Mesendoderm (in vitro differentiated cells): Measurements from ENCODE around the gene GABRB3.

ENCODE experiments used
- DNase-seq: peaks from one replicate; pipeline ENCODE4 v3.0.0; 2013
- H2AK5ac ChIP-seq: 2 replicates; pipeline ENCODE4 v1.6.1; 2013; ENCODE audit warnings: low read length, inconsistent platforms
- H2BK120ac ChIP-seq: 2 replicates; pipeline ENCODE4 v1.6.1; 2013; ENCODE audit warnings: low read depth, mild to moderate bottlenecking, low read length, moderate library complexity, mixed read lengths
- H2BK15ac ChIP-seq: replicated peaks from 2 replicates; pipeline ENCODE4 v1.6.1; 2013; ENCODE audit warnings: low read depth, mild to moderate bottlenecking, moderate library complexity
- H2BK5ac ChIP-seq: 2 replicates; pipeline ENCODE4 v1.6.1; 2013; ENCODE audit warnings: low read length, inconsistent platforms
- H3K18ac ChIP-seq: 2 replicates; pipeline ENCODE4 v1.6.1; 2013; ENCODE audit warnings: mild to moderate bottlenecking, low read length, mixed read lengths
- H3K23ac ChIP-seq: one replicate; pipeline ENCODE4 v1.6.1; 2013; ENCODE audit warnings: low read length
- H3K27ac ChIP-seq: 2 replicates; pipeline ENCODE4 v1.5.1; 2013; ENCODE audit warnings: low read depth, mild to moderate bottlenecking, inconsistent platforms, low read length, moderate library complexity
- H3K27me3 ChIP-seq: 2 replicates; pipeline ENCODE4 v1.6.1; 2013; ENCODE audit warnings: low read length, control low read depth, mild to moderate bottlenecking, inconsistent platforms; ENCODE audit not compliant: insufficient read depth, poor library complexity
- H3K36me3 ChIP-seq: 2 replicates; pipeline ENCODE4 v1.6.1; 2013; ENCODE audit warnings: low read length, inconsistent platforms; ENCODE audit not compliant: control insufficient read depth, insufficient read depth
- H3K4ac ChIP-seq: one replicate; pipeline ENCODE4 v1.6.1; 2013; ENCODE audit warnings: low read depth, mild to moderate bottlenecking, low read length, moderate library complexity
- H3K4me1 ChIP-seq: 2 replicates; pipeline ENCODE4 v1.6.1; 2013; ENCODE audit warnings: low read depth, low read length, inconsistent platforms; ENCODE audit not compliant: control insufficient read depth
- H3K4me2 ChIP-seq: 2 replicates; pipeline ENCODE4 v1.6.1; 2013; ENCODE audit warnings: low read length
- H3K4me3 ChIP-seq: 2 replicates; pipeline ENCODE4 v1.5.1; 2013; ENCODE audit warnings: mild to moderate bottlenecking, low read length
- H3K56ac ChIP-seq: one replicate; pipeline ENCODE4 v1.6.1; 2013; ENCODE audit warnings: low read length
- H3K79me1 ChIP-seq: 2 replicates; pipeline ENCODE4 v1.6.1; 2013; ENCODE audit warnings: low read length, inconsistent platforms
- H3K79me2 ChIP-seq: 2 replicates; pipeline ENCODE4 v1.6.1; 2013; ENCODE audit warnings: mild to moderate bottlenecking, low read length; ENCODE audit not compliant: control insufficient read depth, insufficient read depth
- H3K9ac ChIP-seq: 2 replicates; pipeline ENCODE4 v1.6.1; 2013; ENCODE audit warnings: low read length, inconsistent platforms
- H4K5ac ChIP-seq: one replicate; pipeline ENCODE4 v1.6.1; 2013; ENCODE audit warnings: low read length
- H4K8ac ChIP-seq: one replicate; pipeline ENCODE4 v1.6.1; 2013; ENCODE audit warnings: low read depth, mild to moderate bottlenecking, control low read depth, low read length, moderate library complexity
- WGBS: extraction: QIAGEN DNeasy Blood & Tissue Kit; methylation state at CpG from one replicate; pipeline ENCODE4 v1.1.7; 2013; ENCODE audit warnings: low lambda C conversion rate, missing lambda C conversion rate; ENCODE audit not compliant: insufficient coverage; ENCODE audit errors: extremely low coverage; 5-methylcytosine and 5-hydroxymethylcytosine counted together

GABRB3 gene

DNA sequence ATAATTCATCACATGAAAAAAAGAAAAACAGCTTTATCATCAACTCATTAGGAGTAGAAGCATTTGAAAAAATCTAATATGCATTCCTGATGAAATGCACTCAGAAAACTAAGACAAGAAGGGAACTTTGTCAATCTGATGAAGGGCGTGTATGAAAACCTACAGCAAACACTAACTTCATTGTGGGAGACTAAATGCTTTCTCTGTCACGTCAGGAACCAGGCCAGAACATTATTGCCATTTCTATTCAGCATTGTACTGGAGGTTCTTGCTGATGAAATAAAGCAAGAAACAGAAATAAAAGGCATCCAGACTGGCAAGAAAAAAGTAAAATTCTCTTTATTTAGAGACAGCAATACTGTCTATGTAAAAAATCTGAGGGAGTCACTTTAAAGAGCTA, 235.2 kb downstream of the GABRB3 start:
- Histone ChIP-seq H3K36me3 (no peaks in the 10 kb centered on the region), H4K8ac (no peak overlapping the region), H3K4ac (no peak overlapping the region), H3K4me3 (no peak overlapping the region), H3K23ac (no peak overlapping the region), H3K79me1 (no peaks in the 10 kb centered on the region), H3K9ac (no peak overlapping the region), H2BK120ac (no peak overlapping the region), H3K27ac (no peak overlapping the region), H3K27me3 (no peaks in the 10 kb centered on the region), H3K4me1 (no peaks in the 10 kb centered on the region), H3K79me2 (no peaks in the 10 kb centered on the region), H3K56ac (no peak overlapping the region), H3K4me2 (no peak overlapping the region), H2AK5ac (no peak overlapping the region), H2BK5ac (no peak overlapping the region), H4K5ac (no peak overlapping the region), H3K18ac (no peak overlapping the region), H2BK15ac (no peak overlapping the region)
- WGBS = no CpG with 5 or more reads among the region's 2 CpGs
- DNase-seq = no peak

DNA sequence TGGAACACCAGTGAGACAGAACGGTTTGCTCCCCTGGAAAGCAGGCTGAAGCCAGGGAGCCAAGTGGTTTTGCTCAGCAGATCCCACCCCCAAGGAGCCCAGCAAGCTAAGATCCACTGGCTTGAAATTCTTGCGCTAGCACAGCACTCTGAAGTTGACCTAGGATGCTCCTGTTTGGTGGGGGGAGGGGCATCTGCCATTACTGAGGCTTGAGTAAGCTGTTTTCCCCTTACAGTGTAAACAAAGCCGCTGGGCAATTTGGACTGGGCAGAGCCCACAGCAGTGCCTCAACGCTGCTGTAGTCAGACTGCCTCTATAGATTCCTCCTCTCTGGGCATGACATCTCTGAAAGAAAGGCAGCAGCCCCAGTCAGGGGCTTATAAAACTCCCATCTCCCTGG, 241.4 kb downstream of the GABRB3 start:
- Histone ChIP-seq H3K4me2 (no peak overlapping the region), H3K79me1 (no peaks in the 10 kb centered on the region), H3K4me1 (no peaks in the 10 kb centered on the region), H3K79me2 (no peaks in the 10 kb centered on the region), H2AK5ac (no peak overlapping the region), H3K27me3 (no peaks in the 10 kb centered on the region), H3K4ac (no peak overlapping the region), H2BK120ac (no peak overlapping the region), H4K8ac (no peak overlapping the region), H2BK5ac (no peak overlapping the region), H3K18ac (no peak overlapping the region), H3K27ac (no peak overlapping the region), H3K9ac (no peak overlapping the region), H3K36me3 (no peaks in the 10 kb centered on the region), H4K5ac (no peak overlapping the region), H2BK15ac (no peak overlapping the region), H3K23ac (no peak overlapping the region), H3K4me3 (no peak overlapping the region), H3K56ac (no peak overlapping the region)
- DNase-seq = peak; percentile 37
- no CpG with 5 or more reads among the region's 4 CpGs for WGBS

DNA sequence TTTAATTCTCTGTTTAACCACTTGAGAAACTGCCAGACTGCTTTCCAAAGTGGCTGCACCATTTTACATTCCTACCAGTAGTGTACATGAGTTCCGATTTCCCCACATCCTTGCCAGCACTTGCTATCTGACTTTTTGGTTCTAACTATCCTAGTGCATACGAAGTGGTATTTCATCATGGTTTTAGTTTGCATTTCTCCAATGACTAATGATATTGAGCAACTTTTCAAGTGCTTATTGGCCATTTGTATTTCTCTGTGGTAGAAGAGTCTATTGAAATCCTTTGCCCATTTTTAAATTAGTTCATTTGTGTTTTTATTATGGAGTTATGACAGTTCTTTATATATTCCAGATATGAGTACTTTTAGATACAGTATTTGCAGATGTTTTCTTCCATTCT, 247.8 kb downstream of the GABRB3 start:
- Histone ChIP-seq H2BK5ac (no peak overlapping the region), H3K79me1 (no peaks in the 10 kb centered on the region), H3K36me3 (no peaks in the 10 kb centered on the region), H4K8ac (no peak overlapping the region), H3K18ac (no peak overlapping the region), H3K4me3 (no peak overlapping the region), H3K56ac (no peak overlapping the region), H3K23ac (no peak overlapping the region), H3K4ac (no peak overlapping the region), H3K27me3 (no peaks in the 10 kb centered on the region), H3K27ac (no peak overlapping the region), H2AK5ac (no peak overlapping the region), H2BK120ac (no peak overlapping the region), H4K5ac (no peak overlapping the region), H2BK15ac (no peak overlapping the region), H3K9ac (no peak overlapping the region), H3K79me2 (no peaks in the 10 kb centered on the region), H3K4me1 (peaks cover 3% of the 10 kb centered on the region), H3K4me2 (no peak overlapping the region)
- no peak for DNase-seq
- WGBS = no CpG with 5 or more reads among the region's 2 CpGs

DNA sequence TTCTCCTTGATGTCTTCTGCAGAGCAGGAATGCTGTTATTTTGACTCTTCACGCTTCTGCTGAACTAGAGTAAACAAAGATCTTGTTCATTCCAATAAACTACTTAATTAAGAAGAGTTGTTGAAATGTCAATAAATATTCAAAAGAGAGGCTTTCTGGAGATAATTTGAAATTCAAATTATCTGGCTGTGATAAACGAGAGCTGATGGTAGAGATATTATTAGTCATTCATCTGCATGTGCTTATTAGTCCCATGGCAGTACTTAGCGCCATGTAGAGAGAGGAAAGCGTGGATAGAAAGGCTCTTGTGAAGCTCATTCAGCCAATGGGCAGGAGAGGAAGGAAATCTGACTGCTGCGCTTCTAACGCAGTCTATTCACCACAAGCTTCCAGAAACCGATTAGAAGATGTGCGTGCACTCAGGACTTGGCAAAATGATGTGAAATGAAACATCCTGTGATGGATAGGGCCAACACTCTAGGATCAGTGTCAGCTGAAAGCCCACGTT, 251.1 kb downstream of the GABRB3 start:
- Histone ChIP-seq H3K23ac (peak overlapping the region; percentile 52), H3K4me2 (no peak overlapping the region), H3K18ac (no peak overlapping the region), H3K4me3 (no peak overlapping the region), H4K8ac (no peak overlapping the region), H3K9ac (no peak overlapping the region), H4K5ac (no peak overlapping the region), H3K36me3 (no peaks in the 10 kb centered on the region), H3K4me1 (peaks cover 3% of the 10 kb centered on the region), H3K79me1 (no peaks in the 10 kb centered on the region), H3K79me2 (no peaks in the 10 kb centered on the region), H2BK5ac (no peak overlapping the region), H2BK15ac (no peak overlapping the region), H3K56ac (no peak overlapping the region), H3K27ac (no peak overlapping the region), H3K27me3 (no peaks in the 10 kb centered on the region), H3K4ac (no peak overlapping the region), H2AK5ac (no peak overlapping the region), H2BK120ac (no peak overlapping the region)
- DNase-seq = no peak
- no CpG with 5 or more reads among the region's 9 CpGs for WGBS

DNA sequence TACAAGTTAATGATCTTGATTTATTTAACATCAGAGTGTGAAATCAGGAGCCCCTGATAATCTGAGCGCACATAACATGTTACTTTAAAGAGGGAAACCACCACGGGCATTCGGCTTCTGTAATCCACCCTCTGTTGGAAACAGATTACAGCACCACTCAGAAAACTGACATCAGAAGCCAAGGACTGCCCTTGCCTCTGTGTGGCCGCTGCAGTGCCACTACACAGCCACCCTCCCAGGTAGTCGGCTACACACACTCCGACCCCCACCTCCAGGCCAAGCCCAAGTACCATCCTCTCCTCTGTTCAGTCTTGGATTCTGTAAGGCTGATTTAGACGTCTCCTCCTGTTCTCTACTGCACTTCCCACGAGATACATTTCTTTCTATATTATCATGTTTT, 251.7 kb downstream of the GABRB3 start:
- Histone ChIP-seq H2BK5ac (no peak overlapping the region), H4K5ac (no peak overlapping the region), H2AK5ac (no peak overlapping the region), H3K4me3 (no peak overlapping the region), H4K8ac (no peak overlapping the region), H3K79me1 (no peaks in the 10 kb centered on the region), H3K23ac (no peak overlapping the region), H3K56ac (no peak overlapping the region), H3K4me1 (peaks cover 3% of the 10 kb centered on the region), H3K18ac (no peak overlapping the region), H3K4me2 (no peak overlapping the region), H3K27me3 (no peaks in the 10 kb centered on the region), H3K36me3 (no peaks in the 10 kb centered on the region), H2BK120ac (no peak overlapping the region), H2BK15ac (no peak overlapping the region), H3K4ac (no peak overlapping the region), H3K9ac (no peak overlapping the region), H3K27ac (no peak overlapping the region), H3K79me2 (no peaks in the 10 kb centered on the region)
- DNase-seq = no peak
- WGBS = no CpG with 5 or more reads among the region's 8 CpGs

DNA sequence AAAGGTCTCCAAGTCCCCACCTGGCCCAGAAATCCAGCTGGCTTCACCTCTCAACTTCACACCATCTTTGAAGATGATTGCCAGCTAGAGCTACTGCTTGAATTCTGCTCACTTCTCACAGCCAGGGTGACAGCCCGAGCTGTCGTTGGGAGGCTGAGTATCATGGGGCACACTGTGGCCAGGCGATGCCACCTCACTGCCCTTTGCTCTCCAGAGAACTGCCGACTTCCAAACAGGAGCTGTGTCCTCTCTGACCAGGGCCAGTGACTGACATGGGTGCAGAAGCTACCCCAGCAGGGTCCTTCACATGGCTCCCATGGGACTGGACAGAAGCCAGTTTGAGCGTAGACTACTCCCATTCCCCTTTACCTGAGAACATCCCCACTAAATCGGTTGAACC, 254.0 kb downstream of the GABRB3 start:
- H4K5ac ChIP-seq = no peak overlapping the region
- no peak overlapping the region for H2BK120ac ChIP-seq
- H3K56ac ChIP-seq = no peak overlapping the region
- no peak overlapping the region for H3K9ac ChIP-seq
- H3K79me2 ChIP-seq = no peaks in the 10 kb centered on the region
- H2AK5ac ChIP-seq = no peak overlapping the region
- no peak overlapping the region for H3K4me3 ChIP-seq
- no peak overlapping the region for H3K27ac ChIP-seq
- H2BK5ac ChIP-seq = no peak overlapping the region
- no peak overlapping the region for H3K4me2 ChIP-seq
- H3K18ac ChIP-seq = no peak overlapping the region
- H2BK15ac ChIP-seq = no peak overlapping the region
- no peak overlapping the region for H3K4ac ChIP-seq
- no peak for DNase-seq
- H4K8ac ChIP-seq = no peak overlapping the region
- WGBS = no CpG with 5 or more reads among the region's 6 CpGs
- H3K36me3 ChIP-seq = no peaks in the 10 kb centered on the region
- no peaks in the 10 kb centered on the region for H3K27me3 ChIP-seq
- H3K79me1 ChIP-seq = no peaks in the 10 kb centered on the region
- H3K23ac ChIP-seq = no peak overlapping the region
- H3K4me1 ChIP-seq = peaks cover 3% of the 10 kb centered on the region
